GM06990 (cell line): Measurements from ENCODE around the gene POLN.

ENCODE experiments used
- DNase-seq: peaks from one replicate; pipeline ENCODE4 v3.0.0-alpha.2; 2011; ENCODE audit not compliant: insufficient read length; ENCODE audit errors: extremely low read depth
- H3K27me3 ChIP-seq: replicated peaks from 2 replicates; pipeline ENCODE4 v1.6.0; 2011; ENCODE audit warnings: low read length; ENCODE audit not compliant: control insufficient read depth, insufficient read depth
- H3K36me3 ChIP-seq: 2 replicates; pipeline ENCODE4 v1.5.1; 2011; ENCODE audit warnings: low read length; ENCODE audit not compliant: control insufficient read depth, insufficient read depth
- H3K4me3 ChIP-seq: replicated peaks from 2 replicates; pipeline ENCODE4 v1.5.1; 2011; ENCODE audit warnings: low read depth, mild to moderate bottlenecking, control low read depth, low read length
- TF ChIP-seq, protein P1 (sequence below): IDR thresholded peaks from 2 replicates; pipeline ENCODE4 v1.5.1; 2011; ENCODE audit warnings: low read length, control low read depth, mild to moderate bottlenecking, inconsistent platforms; ENCODE audit not compliant: insufficient read depth, poor library complexity, severe bottlenecking

Gene POLN

DNA sequence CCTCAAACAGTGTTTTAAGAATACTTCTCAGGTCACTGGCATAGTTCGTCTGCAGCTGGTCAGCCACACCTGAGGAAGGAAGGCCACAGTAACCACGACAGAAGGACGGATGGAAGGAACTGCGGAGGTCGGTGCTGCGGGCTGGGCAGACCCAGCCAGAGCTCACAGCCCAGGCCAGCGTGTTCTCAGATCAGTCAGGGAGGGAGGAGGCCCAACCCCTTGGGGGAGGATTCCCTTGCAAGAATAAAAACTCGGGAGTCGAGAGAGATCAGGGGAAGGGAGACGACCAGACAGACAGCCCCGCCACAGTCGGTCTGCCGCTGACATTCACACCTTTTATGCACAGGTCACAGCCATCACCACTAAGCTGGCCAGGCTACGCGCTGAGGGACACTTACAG, 31.3 kb upstream of the POLN start:
- TF ChIP-seq, protein P1, sequence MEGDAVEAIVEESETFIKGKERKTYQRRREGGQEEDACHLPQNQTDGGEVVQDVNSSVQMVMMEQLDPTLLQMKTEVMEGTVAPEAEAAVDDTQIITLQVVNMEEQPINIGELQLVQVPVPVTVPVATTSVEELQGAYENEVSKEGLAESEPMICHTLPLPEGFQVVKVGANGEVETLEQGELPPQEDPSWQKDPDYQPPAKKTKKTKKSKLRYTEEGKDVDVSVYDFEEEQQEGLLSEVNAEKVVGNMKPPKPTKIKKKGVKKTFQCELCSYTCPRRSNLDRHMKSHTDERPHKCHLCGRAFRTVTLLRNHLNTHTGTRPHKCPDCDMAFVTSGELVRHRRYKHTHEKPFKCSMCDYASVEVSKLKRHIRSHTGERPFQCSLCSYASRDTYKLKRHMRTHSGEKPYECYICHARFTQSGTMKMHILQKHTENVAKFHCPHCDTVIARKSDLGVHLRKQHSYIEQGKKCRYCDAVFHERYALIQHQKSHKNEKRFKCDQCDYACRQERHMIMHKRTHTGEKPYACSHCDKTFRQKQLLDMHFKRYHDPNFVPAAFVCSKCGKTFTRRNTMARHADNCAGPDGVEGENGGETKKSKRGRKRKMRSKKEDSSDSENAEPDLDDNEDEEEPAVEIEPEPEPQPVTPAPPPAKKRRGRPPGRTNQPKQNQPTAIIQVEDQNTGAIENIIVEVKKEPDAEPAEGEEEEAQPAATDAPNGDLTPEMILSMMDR: no peak
- Histone ChIP-seq H3K4me3 (no peak overlapping the region), H3K36me3 (no peaks in the 10 kb centered on the region), H3K27me3 (no peaks in the 10 kb centered on the region; the same call in none of the 2 replicates)
- DNase-seq: no peak

DNA sequence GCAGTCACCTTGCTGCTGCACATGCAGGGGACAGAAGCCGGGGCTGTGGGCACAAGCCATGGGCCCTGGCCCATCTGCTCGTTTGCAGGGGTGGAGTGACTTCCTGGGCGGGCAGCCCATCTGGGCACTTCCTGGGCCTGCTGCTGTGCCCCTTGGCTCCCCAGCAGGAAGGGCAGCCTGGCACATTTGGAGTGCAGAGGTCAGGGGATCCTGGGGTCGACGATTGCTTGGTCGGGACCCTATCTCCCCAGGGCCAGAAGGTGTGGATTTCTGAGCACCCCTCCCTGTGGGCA, 30.9 kb upstream of the POLN start:
- no peaks in the 10 kb centered on the region; the same call in none of the 2 replicates for H3K27me3 ChIP-seq
- no peak for DNase-seq
- no peaks in the 10 kb centered on the region for H3K36me3 ChIP-seq
- TF ChIP-seq, protein P1: no peak
- no peak overlapping the region for H3K4me3 ChIP-seq

DNA sequence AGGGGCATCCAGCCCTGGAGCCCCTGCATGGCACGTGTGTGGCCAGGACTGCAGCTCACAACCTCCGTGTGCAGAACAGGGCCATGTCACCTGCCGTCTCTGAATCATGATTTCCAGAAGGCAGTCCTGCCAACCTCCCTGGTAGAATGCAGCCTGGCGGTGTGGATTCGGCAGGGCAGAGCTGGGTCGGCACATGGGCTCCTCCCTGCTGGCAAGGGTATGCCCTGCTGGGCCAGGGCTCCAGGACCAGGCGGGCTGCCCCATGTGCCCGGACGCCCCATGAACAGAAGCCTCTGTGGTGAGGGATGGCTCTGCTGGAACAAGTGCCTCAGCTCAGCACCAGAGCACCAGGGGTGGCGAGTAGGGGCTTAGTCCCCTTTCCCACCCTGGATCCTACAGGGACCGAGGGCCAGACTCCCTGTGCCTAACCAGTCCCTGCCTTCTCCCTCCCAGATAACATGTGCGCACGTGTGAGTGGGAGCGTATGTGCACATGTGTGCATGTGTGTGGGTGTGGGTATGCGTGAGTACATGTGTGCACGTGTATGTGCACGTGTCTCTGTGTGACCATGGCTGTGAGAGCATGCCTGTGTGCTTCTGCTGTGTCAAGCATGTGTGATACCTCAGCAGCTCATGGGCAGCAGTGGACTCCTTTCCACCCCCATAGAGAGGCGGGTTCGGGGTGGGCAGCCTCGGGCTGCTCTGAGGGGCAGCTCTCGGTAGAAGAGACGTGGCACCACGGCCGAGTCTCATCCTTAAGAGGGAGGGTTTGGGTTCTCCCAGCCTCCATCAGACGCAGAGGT, 30.3 kb upstream of the POLN start:
- TF ChIP-seq, protein P1: no peak
- no peaks in the 10 kb centered on the region for H3K36me3 ChIP-seq
- no peak overlapping the region for H3K4me3 ChIP-seq
- DNase-seq: no peak
- H3K27me3 ChIP-seq: no peaks in the 10 kb centered on the region; the same call in none of the 2 replicates

DNA sequence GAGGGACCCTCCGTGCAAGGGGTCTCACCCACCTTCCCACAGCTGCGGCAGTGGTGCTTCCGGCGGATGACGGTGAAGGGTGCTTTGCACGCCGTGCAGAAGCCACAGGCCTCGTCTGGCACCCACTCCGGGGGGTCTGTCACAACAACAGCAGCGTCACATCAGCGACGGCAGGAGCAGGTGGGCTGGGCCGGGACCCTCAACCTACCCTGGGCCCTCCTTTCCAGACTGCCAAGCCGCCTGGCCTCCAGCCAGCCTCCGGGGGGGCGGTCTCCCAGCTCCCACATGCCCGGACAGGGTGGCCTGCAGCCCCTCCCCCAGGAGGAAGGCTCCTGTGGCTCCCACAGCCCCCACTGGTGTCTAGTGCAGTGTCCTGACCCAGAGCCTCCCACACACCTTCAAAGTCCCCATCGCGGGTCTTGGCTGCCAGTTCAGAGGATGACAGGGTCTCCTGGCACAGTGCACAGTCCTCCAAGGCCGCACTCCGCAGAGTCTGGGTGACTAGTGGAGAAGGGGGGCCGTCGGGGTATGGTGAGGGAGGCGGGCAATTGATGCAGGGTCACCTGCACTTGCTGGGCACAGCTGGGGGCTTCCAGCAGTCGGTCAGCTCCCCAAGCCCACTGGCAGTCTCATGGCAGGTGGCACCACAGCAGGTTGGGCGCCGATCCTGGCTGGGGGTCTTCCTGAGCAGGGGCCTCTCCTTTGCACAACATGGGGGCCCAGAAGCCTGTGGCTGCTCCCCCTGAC, 29.5 kb upstream of the POLN start:
- TF ChIP-seq, protein P1: no peak
- Histone ChIP-seq H3K36me3 (no peaks in the 10 kb centered on the region), H3K4me3 (no peak overlapping the region), H3K27me3 (no peaks in the 10 kb centered on the region; the same call in none of the 2 replicates)
- no peak for DNase-seq

DNA sequence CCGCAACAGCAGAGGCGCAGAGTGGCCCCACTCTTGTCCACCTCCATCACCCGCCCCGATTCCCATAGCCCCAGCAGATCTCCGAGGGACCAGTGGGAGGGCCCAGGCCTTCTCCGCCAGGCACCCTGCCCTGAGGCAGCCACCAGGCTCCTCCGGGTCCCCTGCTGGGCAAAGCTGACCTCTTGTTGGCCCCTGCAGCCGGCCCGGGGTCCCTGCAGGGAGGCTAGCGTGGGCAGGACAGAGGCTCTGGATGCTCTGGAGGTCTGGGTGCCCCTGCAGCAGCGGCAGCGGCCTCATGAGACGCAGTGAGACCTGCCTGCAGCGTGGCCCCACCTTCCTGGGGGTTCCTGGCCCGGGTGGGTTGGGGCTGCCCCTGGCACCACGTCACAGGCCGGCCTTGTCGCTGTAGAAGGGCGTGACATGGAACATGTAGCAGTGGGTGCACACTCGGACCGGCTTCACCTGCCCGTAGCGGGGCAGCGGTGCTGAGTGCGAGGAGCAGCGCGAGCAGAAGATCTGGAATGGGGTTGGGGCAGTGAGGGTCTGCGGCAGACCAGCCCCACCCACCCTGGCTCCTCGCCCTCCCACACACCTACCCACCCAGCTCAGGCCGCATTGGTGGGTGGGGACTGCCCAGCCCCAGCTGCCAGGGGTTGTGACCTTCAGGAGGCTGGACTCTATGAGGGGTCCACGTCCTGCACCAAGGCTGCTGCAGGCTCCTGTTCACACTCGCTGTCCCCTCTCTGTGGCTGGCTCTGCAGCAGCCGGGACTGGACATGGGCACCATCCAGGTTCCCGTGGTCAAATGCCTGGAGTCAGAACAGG, 28.6 kb upstream of the POLN start:
- no peaks in the 10 kb centered on the region; the same call in none of the 2 replicates for H3K27me3 ChIP-seq
- TF ChIP-seq, protein P1: no peak

More for the DNA sequence above, 28.6 kb upstream of the POLN start:
- Histone ChIP-seq H3K36me3 (no peaks in the 10 kb centered on the region), H3K4me3 (no peak overlapping the region)
- DNase-seq: no peak
